Bronchial epithelial cell (primary cell): ENCODE results near the gene SVIL. TPM values are rescaled to one million over a fixed set of nuclear protein-coding genes. Genes with fewer than 3 reads are reported as not detected.
"Not testable (repeated sequence)": the region's sequence is repeated elsewhere in the genome, so short reads cannot be mapped to it uniquely, and the experiment has no call there.

Source experiments
- DNase-seq: peaks from one replicate; pipeline ENCODE4 v3.0.0-alpha.2; 2010; ENCODE audit warnings: low read depth
- FAIRE-seq: peaks from 2 replicates; lab custom pipeline; 2011; peaks lifted over from hg19 to GRCh38; lab: Jason Lieb, UNC
- H3K27me3 ChIP-seq: 2 replicates; pipeline ENCODE4 v1.5.1; 2011; ENCODE audit warnings: low read length; ENCODE audit not compliant: control insufficient read depth, insufficient read depth
- H3K36me3 ChIP-seq: 2 replicates; pipeline ENCODE4 v1.5.1; 2011; ENCODE audit warnings: low read length; ENCODE audit not compliant: control insufficient read depth, insufficient read depth
- H3K4me3 ChIP-seq: 2 replicates; pipeline ENCODE4 v1.5.1; 2011; ENCODE audit warnings: mild to moderate bottlenecking, low read depth, low read length, control low read depth
- CTCF ChIP-seq: IDR thresholded peaks from 2 replicates; pipeline ENCODE4 v1.5.1; 2011; ENCODE audit warnings: mild to moderate bottlenecking, moderate library complexity, low read length, control low read depth, inconsistent platforms; ENCODE audit not compliant: insufficient read depth, severe bottlenecking
- total RNA-seq: library from RNA; depleted of rRNA; stranded (reverse); fragments of >200 nt; gene quantifications from 2 replicates; pipeline ENCODE4 v1.2.1, GENCODE V29; 2014

The SVIL gene
- total RNA-seq, 1 donor from 2014 or later: 12.6 TPM

GRCh38 chr10:29588629-29589421, 45.9 kb downstream of the SVIL start:
- Histone ChIP-seq H3K4me3 (no peak overlapping the region), H3K36me3 (no peaks in the 10 kb centered on the region), H3K27me3 (no peaks in the 10 kb centered on the region)
- DNase-seq (no peak), FAIRE-seq (no peak)
- no peak for TF ChIP-seq CTCF

- not testable (repeated sequence) for FAIRE-seq, H3K4me3 ChIP-seq, H3K36me3 ChIP-seq, H3K27me3 ChIP-seq, DNase-seq
Observed at GRCh38 chr10:29587750-29588628, 46.8 kb downstream of the SVIL start.

- not testable (repeated sequence) for H3K4me3 ChIP-seq, FAIRE-seq, H3K27me3 ChIP-seq, H3K36me3 ChIP-seq, DNase-seq
Observed at GRCh38 chr10:29587102-29587749, 47.5 kb downstream of the SVIL start.

GRCh38 chr10:29586509-29586908, 48.3 kb downstream of the SVIL start:
- Histone ChIP-seq H3K27me3 (no peaks in the 10 kb centered on the region), H3K4me3 (no peak overlapping the region), H3K36me3 (no peaks in the 10 kb centered on the region)
- no peak for TF ChIP-seq CTCF
- FAIRE-seq: no peak
- DNase-seq: no peak

- Histone ChIP-seq H3K4me3 (no peak overlapping the region), H3K36me3 (no peaks in the 10 kb centered on the region), H3K27me3 (no peaks in the 10 kb centered on the region)
- no peak for TF ChIP-seq CTCF
- no peak for FAIRE-seq
- DNase-seq: no peak
Observed at GRCh38 chr10:29585488-29585976, 49.2 kb downstream of the SVIL start.

GRCh38 chr10:29584436-29584835, 50.3 kb downstream of the SVIL start:
- Histone ChIP-seq H3K4me3 (no peak overlapping the region), H3K27me3 (no peaks in the 10 kb centered on the region), H3K36me3 (no peaks in the 10 kb centered on the region)
- DNase-seq (no peak), FAIRE-seq (no peak)
- TF ChIP-seq CTCF: no peak
